ENCODE results near the gene WDR88.

WDR88 gene

GRCh38 chr19:33194886-33195644, 63.2 kb downstream of the WDR88 start:
- no peak for DNase-seq (ENCODE audit: low read depth, low spot score)
- no peak overlapping the region for H3K27ac ChIP-seq

GRCh38 chr19:33195645-33196347, 63.9 kb downstream of the WDR88 start:
- DNase-seq (ENCODE audit: low read depth, low spot score) = no peak
- H3K27ac ChIP-seq = no peak overlapping the region

- no peak overlapping the region for H3K27ac ChIP-seq
- no peak for DNase-seq (ENCODE audit: low read depth, low spot score)
Observed at GRCh38 chr19:33196446-33197193, 64.7 kb downstream of the WDR88 start.

GRCh38 chr19:33197591-33198000, 65.7 kb downstream of the WDR88 start:
- DNase-seq (ENCODE audit: low read depth, low spot score) = no peak
- H3K27ac ChIP-seq = no peak overlapping the region

GRCh38 chr19:33198169-33198568, 66.3 kb downstream of the WDR88 start:
- no peak for DNase-seq (ENCODE audit: low read depth, low spot score)
- no peak overlapping the region for H3K27ac ChIP-seq

GRCh38 chr19:33199441-33200265, 67.7 kb downstream of the WDR88 start:
- no peak for DNase-seq (ENCODE audit: low read depth, low spot score)
- H3K27ac ChIP-seq = no peak overlapping the region

GRCh38 chr19:33201473-33201872, 69.6 kb downstream of the WDR88 start:
- no peak overlapping the region for H3K27ac ChIP-seq
- DNase-seq (ENCODE audit: low read depth, low spot score) = no peak

GRCh38 chr19:33201886-33202545, 70.1 kb downstream of the WDR88 start:
- DNase-seq (ENCODE audit: low read depth, low spot score) = no peak
- no peak overlapping the region for H3K27ac ChIP-seq

GRCh38 chr19:33202546-33203507, 70.9 kb downstream of the WDR88 start:
- H3K27ac ChIP-seq = no peak overlapping the region
- DNase-seq (ENCODE audit: low read depth, low spot score) = no peak

- DNase-seq (ENCODE audit: low read depth, low spot score) = no peak
- no peak overlapping the region for H3K27ac ChIP-seq
Observed at GRCh38 chr19:33203529-33203928, 71.6 kb downstream of the WDR88 start.

- no peak overlapping the region for H3K27ac ChIP-seq
- DNase-seq (ENCODE audit: low read depth, low spot score) = no peak
Observed at GRCh38 chr19:33204136-33204973, 72.4 kb downstream of the WDR88 start.

GRCh38 chr19:33205110-33205509, 73.2 kb downstream of the WDR88 start:
- no peak overlapping the region for H3K27ac ChIP-seq
- DNase-seq (ENCODE audit: low read depth, low spot score) = no peak

- no peak for DNase-seq (ENCODE audit: low read depth, low spot score)
Observed at GRCh38 chr19:33205531-33206260, 73.8 kb downstream of the WDR88 start.

GRCh38 chr19:33206261-33207039, 74.5 kb downstream of the WDR88 start:
- no peak for DNase-seq (ENCODE audit: low read depth, low spot score)

More at GRCh38 chr19:33205531-33206260, 73.8 kb downstream of the WDR88 start:
- no peak overlapping the region for H3K27ac ChIP-seq

GRCh38 chr19:33207040-33207620, 75.2 kb downstream of the WDR88 start:
- H3K27ac ChIP-seq = no peak overlapping the region
- DNase-seq (ENCODE audit: low read depth, low spot score) = no peak

More at GRCh38 chr19:33206261-33207039, 74.5 kb downstream of the WDR88 start:
- H3K27ac ChIP-seq = no peak overlapping the region

GRCh38 chr19:33207903-33208302, 76.0 kb downstream of the WDR88 start:
- no peak for DNase-seq (ENCODE audit: low read depth, low spot score)
- H3K27ac ChIP-seq = no peak overlapping the region
